ENCODE results near the gene LRCH2.

GRCh38 chrX:115266300-115266699, 32.4 kb upstream of the LRCH2 start:
- TF ChIP-seq, protein P1, sequence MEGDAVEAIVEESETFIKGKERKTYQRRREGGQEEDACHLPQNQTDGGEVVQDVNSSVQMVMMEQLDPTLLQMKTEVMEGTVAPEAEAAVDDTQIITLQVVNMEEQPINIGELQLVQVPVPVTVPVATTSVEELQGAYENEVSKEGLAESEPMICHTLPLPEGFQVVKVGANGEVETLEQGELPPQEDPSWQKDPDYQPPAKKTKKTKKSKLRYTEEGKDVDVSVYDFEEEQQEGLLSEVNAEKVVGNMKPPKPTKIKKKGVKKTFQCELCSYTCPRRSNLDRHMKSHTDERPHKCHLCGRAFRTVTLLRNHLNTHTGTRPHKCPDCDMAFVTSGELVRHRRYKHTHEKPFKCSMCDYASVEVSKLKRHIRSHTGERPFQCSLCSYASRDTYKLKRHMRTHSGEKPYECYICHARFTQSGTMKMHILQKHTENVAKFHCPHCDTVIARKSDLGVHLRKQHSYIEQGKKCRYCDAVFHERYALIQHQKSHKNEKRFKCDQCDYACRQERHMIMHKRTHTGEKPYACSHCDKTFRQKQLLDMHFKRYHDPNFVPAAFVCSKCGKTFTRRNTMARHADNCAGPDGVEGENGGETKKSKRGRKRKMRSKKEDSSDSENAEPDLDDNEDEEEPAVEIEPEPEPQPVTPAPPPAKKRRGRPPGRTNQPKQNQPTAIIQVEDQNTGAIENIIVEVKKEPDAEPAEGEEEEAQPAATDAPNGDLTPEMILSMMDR (IDR thresholded peaks at IDR 0.05; ENCODE audit: low read depth, low read length), result no peak
- no peak for TF ChIP-seq EZH2phosphoT487 (IDR thresholded peaks at IDR 0.05; ENCODE audit: low read depth)
